SHP77 treated with DMSO at 0.1 percent for 48 hours (cell line): ENCODE results near the gene CDADC1.
"Not testable (repeated sequence)": the region's sequence is repeated elsewhere in the genome, so short reads cannot be mapped to it uniquely, and the experiment has no call there.

ENCODE experiments used
- DNase-seq: peaks from one replicate; lab custom pipeline; 2025; lab: John Stamatoyannopoulos, UW

CDADC1 gene

DNA sequence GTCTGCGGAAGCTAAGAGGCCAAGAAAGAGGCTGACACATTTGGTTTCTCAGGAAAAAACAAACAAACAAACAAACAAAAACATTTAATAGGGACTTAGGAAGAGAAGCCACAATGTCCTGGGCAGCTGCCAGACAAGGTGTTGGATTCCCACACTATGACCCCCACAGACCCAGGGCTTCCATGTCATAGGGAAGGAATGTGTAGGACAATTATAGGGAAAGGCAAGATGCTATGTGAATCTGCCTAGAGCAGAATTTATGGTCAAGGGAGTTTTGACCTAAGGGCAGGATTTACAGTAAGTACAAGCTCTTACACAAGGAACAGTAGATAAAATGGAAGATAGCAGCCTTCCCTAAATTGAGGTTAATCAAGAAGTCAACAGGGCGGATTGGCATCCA lies 9.1 kb upstream of the CDADC1 start:
- DNase-seq = no peak

DNA sequence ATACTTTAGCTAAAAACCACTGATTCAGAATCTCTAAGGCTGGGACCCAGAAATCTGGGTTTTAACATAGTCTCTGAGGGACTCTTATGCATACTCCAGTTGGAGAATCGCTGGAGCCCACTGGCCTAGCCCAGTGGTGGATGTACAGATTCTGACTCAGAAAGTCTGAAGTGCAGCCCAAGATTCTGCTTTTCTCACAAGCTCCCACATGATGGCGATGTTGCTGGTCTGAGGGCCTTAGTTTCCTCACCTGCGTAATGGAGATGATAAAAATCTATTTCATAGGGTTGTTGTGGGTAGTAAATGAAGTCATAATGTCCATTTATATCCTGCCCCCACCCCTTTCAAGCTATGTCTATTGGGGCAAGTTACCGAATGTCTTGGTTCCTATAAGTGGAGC lies 7.7 kb upstream of the CDADC1 start:
- no peak for DNase-seq

DNA sequence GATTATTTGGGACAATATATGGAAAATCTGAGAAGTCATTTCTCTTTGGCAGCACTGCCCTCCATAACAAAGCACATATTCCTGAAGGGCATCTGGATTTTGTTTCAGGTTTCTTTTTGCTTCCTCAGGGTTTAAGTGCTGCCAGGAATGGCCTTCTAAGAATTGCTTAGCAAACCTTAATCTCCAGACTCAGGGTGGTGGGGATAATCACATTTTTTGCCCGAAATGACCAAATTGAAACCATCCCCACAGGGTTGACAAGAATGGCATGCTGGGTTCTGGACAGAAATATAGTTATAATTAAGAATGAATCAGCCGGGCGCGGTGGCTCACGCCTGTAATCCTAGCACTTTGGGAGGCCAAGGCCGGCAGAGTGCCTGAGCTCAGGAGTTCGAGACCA lies 6.4 kb upstream of the CDADC1 start:
- no peak for DNase-seq

DNA sequence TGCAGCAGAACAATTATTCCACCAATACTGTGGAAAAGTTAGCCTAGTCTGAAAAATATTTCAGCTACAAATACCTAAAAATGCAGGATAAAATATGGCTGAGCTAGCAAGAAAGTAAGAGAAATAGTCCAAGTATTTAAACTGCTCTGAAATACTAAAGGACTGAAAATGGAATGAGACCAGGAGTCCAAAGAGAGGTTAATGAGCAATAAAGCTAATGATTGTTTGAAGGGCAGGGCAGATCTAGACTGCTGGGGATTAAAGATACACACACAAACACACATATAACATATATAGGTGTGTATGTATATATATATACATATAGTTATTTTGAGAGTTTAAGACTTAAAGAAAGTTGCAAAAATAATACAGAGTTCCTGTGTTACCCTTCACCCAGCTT lies 2.6 kb upstream of the CDADC1 start:
- DNase-seq = no peak

DNA sequence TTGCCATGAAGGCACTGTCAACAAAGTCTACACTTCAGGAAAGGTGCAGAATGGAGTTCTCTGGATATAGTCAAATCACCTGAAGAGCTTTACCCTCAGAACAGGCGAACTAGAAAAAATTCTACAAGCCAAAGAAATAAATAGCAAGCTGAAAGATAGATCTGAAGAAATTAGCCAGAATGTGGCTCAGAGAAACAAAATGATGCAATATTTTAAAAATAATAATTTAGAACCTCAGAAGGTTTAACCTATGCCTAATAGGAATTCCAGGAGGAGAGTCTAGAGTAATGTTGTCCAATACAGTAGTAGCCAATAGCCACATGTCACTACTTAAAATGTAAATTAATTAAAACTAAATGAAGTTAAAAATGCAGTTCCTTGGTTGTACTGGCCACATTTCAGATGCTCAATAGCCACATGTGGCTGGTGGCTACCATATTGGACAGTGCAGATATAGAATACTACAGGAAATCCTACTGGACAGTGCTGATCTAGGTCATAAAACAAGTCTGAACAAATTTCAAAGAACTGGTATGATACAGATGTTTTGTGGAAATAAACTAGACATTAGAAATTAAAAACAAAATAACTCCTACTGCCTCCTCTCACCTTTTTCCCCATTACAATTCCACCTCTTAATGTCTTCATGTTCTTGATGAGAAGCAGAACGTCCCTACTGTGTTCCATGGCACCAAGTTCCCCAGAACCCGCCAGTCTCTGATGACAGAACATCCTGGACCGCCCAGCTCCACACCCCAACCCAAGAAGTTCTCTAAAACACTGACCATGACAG lies 679 bp upstream of the CDADC1 start:
- DNase-seq = no peak

DNA sequence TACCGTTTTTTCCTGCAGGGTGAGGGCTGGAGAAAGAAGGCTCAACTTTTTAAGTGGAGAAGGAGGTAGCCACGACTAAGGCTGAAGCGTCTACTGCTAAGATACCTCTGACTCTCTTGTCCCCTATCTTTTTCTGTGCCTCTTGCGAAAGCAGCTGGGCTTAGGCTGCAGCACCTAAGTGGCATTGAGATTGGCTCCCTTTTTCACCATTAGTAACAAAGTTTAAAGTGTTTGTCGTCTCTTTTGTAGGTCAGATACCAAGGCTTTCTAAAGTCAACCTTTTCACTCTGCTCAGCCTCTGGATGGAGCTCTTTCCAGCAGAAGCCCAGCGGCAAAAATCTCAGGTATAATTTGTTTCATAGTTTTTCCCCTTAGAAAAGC lies 887 bp downstream of the CDADC1 start:
- no peak for DNase-seq

DNA sequence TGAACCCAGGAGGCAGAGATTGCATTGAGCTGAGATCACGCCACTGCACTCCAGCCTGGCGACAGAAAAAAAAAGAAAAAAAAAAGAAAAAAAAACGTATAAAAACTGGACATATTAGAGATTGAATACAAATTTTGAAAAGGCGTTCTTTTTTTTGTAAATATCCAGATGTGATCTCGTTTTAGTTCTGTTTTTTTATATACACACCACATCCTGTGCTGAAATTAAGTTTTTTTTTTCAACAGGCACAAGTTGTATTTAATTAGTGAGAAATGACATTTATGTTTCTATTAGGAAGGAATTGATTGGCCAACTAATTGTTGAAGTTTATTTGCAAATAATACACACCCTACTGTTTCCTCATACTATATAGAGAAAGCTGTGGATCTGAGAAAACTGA lies 3.6 kb downstream of the CDADC1 start:
- DNase-seq = no peak

DNA sequence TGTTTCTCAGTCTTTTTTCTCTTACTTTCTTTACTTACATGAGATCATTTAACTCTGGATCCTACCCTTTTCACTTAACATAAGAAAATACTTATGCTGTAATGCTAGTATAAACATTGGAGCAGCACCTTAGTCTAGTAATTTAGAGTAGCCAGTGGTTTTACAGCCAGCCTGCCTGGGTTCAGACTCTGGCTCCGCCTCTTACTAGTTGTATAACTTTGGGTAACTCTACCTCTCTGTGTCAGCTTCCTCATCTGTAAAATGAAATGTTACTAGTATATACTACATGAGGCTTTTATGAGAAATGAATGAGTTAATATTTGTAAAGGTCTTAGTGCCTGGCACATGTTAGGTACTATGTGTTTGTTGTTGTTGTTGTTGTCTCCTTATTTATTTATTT lies 5.6 kb downstream of the CDADC1 start:
- DNase-seq = no peak

DNA sequence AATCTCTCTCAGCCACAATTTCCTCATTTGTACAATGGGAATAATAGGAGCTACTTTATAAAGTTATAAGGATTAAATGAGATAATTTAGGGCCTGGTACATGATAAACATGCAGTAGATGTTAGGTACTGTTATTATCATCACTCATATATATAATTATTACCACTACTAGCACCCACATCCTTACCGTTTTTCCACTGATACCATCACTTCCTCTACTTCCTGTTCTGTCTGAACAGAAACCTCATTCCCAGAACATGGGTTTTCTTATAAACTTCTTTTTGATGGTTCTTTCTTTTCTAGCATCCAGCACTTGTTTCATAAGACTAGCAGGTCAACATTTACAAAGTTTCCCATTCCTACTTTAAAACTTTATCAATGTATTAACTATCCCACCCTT lies 6.3 kb downstream of the CDADC1 start:
- DNase-seq = no peak

DNA sequence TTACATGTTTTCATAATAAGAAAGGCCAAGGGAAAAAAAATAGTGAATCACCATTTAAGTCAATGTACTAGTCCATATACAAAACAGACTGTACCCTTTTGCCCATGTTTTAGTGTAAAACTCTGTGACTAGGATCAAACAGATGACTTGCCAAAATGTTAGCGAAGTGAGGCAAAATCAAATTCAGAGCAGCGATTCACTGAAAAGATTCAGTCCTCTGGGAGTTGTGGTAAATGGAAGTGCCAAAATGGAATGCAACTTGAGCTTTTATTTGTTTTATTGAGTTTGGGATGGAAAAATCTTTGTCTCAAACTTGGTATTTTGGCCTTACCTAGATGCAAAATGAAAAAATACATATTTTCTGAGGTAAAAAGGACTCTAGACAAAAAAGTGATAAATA lies 9.1 kb downstream of the CDADC1 start:
- DNase-seq = no peak

DNA sequence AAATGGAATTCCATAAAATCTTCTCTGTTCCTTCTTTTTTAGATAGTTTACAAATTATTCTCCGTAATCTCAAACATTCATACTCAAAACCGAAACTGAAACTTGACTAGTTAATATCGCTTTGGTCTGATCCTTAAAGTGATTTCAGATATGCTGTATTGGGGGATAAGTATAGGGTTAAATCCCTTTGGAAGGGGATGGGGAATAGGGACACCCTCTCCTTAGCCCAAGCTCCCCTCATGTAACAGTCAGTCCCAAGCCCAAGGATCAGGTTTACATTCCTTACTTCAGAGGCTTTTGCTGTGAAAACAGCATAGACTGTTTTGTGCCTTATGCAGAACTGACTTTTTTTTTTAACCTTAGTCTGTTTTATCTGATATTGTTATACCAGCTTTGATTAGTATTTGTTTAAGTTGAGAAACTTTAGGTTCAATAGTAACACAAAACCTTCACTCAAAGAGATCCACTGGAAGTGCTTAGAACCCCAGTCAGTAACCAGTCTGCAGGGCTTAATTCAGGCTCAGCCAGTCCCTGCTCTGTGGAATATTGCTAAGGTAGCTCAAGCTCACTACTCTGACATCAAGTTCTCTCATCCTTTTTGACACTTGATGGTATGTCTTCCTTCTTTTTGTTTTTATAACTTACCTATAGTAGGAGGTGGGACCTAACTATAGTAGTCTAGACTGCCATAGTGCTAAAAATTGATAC lies 10.5 kb downstream of the CDADC1 start:
- DNase-seq = no peak

DNA sequence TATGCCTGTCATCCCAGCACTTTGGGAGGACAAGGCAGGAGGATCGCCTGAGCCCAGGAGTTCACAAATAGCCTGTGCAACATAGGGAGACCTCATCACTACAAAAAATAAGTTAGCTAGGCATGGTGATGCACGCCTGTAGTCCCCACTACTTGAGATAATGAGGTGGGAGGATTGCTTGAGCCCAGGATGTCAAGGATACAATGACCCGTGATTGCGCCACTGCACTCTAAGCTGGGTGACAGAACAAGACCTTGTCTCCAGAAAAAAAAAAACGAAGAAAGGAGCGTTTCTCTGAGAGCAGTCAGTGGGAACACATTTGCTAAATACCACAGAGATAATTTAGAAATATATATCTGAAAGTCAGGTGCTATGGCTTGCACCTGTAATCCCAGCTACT lies 11.9 kb downstream of the CDADC1 start:
- no peak for DNase-seq

DNA sequence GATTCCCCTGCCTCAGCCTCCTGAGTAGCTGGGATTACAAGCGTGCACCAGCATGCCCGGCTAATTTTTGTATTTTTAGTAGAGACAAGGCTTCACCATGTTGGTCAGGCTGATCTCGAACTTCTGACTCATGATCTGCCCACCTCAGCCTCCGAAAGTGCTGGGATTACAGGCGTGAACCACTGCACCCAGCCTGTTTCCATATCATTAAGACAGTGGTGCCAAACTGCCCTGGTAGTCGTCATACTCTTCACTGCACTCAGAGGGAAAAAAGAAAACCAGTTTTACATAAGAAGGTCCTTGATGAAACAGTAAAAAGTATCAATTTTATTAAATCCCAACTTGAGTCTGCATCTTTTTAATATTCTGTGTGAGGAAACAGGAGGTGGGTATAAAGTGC lies 14.9 kb downstream of the CDADC1 start:
- DNase-seq = no peak

DNA sequence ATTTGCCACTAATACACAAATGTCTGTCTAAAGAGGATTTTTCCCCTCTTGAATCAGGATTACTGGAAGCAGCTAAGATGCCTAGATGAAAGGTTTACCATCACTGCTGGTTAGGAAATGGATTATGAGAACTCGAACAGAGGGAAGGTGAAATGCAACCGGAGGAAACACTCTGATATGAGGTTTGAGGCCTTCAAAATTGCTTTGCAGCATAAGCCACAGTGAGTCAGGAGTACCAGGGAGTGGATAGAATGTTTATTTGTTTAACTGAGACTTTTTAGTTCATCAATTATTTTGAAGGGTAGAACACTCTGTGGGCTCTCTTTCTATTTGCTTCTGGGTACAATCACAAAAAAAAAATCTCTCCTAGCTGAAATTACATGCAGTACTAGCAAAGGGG lies 18.1 kb downstream of the CDADC1 start:
- DNase-seq = no peak

DNA sequence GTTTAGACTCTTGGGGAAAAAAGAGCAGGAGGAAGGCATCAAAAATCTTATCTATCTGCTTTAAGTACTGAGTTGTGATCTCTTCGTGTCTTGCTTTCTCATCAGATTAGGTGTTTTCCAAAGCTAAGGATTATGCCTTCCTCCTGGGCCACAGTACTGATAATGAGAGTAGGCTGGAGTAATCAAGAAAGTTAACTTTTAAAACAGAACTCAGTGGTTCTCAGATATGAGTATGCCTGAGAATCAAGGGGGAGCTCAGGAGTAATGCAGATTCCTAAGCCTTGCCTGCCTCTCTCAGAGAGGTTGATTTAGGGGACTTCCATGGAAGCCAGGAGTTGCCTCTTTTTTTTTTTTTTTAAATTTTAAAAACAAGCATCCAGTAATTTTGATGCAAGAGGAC lies 23.5 kb downstream of the CDADC1 start:
- DNase-seq = no peak

DNA sequence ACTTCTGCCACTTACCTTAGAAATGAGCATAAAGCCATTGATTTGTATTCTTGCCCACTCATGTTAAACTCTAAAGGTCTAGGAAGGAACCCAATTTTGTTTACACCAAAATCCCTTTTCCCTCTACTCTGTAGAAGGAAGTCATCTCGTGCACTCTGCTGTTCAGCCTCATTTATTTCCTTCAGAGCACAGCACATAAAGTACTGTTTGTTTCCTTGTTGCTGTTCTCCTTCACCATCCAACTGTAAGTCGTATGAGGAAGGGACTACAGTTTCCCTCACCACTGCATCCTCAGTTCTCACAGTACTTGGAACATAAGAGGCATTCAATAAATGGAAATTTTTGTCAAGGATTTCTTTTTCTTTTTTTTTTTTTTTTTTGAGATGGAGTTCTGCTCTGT lies 24.6 kb downstream of the CDADC1 start:
- no peak for DNase-seq

DNA sequence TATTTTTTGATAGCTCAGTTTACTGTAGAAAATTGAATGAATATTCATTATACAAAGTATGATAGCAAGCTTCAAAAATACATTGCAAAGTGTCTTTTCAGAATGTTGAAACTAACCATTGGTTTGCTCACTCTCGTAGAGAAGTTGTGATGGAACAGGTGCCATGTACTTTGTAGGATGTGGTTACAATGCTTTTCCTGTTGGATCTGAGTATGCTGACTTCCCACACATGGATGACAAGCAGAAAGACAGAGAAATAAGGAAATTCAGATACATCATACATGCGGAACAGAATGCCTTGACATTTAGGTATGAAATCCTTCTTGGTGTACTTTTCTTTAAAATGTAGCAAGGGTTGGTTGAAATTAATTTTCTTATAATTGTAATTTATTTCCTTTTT lies 30.5 kb downstream of the CDADC1 start:
- DNase-seq = no peak

DNA sequence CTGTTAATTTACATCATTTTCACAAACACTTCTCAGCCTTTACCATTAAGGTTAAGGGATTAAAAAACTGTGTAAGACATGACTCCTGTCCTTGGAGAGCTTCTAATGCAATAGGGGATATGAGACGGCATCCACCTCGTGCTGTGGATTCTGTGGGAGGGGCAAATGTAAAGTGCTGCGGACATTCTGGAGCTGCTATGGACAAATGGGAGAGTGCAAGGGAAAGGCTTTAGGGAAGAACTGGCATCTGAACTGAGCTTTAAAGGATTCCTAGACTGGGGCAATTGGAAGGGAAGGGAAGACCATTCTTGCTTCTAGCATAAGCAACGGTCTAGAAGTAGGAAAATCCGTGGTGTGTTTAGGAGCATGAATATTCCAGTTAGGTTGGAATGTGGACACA lies 31.4 kb downstream of the CDADC1 start:
- DNase-seq = no peak

DNA sequence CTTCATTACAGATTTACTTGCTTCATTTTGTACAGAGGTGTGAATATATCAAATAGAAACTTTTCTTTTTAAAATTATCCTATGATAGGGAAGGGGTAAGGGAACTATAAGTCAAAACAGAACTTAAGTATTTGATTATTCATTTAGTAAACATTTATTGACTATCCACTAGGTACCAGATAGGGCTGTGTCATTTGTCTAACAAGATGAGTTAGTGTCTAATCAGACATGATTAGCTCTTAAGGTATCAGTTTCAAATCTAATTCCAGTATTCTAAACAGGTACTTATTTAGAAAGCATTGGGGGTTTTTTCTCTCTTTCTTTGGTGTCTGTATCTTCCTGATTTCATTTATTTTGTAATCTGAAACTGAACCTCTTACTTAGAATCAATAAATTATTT lies 32.2 kb downstream of the CDADC1 start:
- no peak for DNase-seq

DNA sequence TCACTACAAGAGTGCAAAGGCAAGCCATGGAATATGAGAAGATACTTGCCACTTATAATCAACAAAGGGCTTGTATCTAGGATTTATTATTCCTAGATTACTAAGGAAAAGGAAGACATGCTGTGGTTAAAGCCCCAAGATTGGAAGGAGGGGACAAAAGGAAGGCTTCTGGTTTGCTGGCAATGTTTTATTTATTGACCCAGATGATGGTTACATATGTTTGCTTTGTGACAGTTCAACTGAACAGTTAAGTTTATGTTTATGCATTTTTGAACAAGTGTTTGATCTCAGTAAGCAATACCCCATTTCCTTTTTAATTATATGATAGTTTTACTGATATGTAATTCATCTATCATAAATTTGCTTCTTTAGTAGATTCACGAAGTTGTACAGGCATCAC lies 40.3 kb downstream of the CDADC1 start:
- DNase-seq = no peak

DNA sequence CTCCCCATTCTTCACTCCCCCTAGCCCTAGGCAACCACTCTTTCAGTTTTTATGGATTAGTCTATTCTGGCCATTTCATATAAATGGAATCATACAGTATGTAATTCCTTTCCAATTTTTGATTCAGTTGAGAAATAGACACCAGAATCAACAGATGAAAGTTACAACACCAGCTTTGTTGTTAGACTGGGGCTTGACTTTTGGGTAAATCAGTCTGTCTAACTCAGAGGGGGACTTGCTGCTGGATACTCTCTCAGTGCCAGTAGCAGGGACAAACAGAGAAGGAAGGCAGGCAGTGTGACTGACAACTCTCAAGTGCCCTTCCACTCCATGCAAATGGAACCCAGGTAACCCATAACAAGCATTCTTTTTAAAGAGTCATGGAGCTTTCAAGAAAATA lies 40.7 kb downstream of the CDADC1 start:
- no peak for DNase-seq

DNA sequence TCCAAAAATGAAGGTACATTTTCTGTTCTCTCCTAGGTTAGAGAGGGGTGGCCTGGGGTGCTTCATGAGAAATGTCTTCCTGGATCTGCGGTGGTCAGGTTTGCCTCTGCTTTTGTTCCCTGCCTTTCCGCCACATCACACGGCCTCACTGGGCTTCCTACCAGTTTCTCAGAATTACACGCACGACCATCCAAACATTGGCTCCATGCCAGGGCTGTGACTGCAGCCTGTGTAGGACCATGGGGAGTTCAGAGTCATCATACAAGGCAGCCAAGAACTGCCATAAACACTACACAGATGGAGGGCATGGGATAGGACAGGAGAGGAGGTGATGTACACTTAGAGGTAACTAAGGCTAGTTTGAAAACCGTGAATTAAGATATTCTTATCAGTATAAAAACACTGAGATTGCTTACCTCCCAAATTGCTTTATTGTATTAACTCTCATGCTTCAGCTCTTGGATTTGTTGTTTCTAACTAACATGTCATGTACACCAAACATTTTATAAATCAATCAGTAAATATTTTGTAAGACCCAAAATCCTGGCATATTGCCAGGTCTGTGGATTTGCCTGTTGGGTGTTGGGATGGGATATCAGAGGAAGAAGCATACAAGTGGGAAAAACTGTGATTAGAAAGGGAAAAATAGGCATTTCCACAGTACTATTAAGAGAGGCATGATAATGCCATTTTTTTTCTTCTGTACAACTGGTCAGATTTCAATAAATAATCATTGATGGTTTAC lies 45.2 kb downstream of the CDADC1 start:
- peak; percentile 17 for DNase-seq

DNA sequence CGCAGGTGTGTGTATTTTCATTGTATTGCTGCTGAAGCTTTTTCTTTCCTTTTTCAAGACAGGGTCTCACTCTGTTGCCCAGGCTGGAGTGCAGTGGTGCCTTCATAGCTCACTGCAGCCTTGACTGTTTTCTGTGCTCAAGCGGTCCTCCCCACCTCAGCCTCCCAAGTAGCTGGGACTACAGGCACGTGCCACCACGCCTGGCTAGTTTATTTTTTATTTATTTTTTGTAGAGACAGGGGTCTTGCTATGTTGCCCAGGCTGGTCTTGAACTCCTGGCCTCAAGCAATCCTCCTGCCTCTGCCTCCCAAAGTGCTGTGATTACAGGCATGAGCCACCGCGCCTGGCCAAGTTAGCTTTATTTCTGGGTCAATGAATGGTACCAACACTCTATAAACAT lies 47.0 kb downstream of the CDADC1 start:
- DNase-seq = not testable (repeated sequence)
